GM19395 (cell line): ENCODE measurements around the gene BTN2A1.
"Not testable (repeated sequence)": the region's sequence is repeated elsewhere in the genome, so short reads cannot be mapped to it uniquely, and the experiment has no call there.

Source experiments
- ATAC-seq: cut with Tn5 transposase; IDR thresholded peaks from one replicate; pipeline ENCODE4 v1.9.1; 2021; ENCODE audit warnings: mild to moderate bottlenecking, moderate library complexity; ENCODE audit not compliant: unreplicated experiment

Gene BTN2A1

GRCh38 chr6:26489996-26490964 is 32.5 kb downstream of the BTN2A1 start:
- ATAC-seq, result no peak

DNA sequence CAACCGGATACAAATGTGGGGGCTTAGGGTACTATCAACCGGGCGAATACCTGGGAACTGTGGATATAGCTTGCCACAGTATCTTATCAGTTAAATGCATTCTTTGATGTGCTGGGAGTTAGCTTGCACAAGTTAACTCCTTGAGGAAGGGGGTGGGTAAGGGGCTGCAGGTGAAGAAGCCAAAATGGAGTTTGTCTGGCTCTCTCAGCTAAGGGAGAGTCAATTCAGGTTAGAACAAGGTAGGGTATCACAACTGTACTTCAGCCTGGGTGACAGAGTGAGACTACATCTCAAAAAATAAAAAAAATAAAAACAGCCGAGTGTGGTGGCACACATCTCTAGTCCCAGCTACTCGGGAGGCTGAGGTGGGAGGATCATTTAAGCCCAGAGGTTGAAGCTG is 33.8 kb downstream of the BTN2A1 start:
- no peak for ATAC-seq

DNA sequence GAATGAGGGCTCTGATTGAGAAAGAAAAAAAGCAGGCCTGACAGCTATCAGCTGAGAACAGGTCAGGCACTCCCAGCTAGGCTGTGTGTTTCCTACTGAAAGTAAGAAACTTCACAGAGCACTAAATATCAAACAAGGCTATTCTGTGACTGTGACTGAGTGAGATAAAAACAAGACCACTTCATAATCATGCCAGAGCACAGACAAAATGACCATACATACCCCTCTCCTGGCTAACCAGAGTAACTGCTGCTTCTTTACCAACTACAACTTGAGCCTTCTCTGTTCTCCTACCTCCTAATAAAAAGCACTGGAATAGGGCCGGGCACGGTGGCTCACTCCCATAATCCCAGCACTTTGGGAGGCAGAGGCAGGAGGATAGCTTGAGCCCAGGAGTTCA is 35.5 kb downstream of the BTN2A1 start:
- no peak for ATAC-seq

GRCh38 chr6:26494117-26494516 is 36.4 kb downstream of the BTN2A1 start:
- ATAC-seq, result no peak

DNA sequence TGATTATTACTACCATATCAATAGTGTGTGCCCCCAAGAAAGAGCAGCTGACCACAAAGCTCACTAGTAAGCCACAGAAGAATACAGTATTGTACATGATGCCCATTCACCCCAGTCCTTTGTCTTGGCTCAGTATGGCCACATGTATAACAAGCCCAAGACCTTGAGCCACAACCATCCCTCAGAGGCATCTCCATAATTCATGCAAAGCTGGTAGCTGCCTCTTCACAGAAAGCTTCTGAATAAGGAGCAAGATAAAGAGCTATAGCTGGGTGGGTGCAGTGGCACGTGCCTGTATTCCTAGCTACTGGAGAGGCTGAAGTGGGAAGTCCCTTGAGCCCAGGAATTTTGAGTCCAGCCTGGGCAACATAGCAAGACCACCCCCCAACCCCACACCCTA is 37.5 kb downstream of the BTN2A1 start:
- ATAC-seq, result no peak

GRCh38 chr6:26497610-26498009 is 39.9 kb downstream of the BTN2A1 start:
- no peak for ATAC-seq

DNA sequence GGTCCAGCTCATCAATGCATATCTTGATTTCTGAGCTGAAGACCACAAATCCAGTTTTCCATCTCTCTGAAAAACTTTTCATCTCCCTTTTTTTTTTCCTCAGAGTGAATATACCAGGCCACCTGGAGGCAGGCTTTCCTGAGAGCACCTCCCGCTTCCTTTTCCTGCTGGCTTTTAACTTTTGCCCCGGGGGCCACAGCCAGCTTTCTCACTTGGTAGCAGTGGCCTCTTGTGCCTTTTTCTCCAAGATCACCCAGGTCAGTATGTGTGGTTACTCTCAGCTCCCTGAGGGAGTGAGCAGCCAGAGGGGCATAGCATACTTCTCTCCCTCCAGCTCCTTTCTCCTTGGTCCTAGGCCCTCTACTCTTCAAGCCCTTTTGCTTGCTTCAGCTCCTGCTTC is 42.3 kb downstream of the BTN2A1 start, which contains the start of gene BTN1A1:
Gene BTN1A1, plus strand, starts transcription at position 202 of the 400 bp plus-strand sequence. CDS start 984 bp downstream, outside the sequence.
- no peak for ATAC-seq

DNA sequence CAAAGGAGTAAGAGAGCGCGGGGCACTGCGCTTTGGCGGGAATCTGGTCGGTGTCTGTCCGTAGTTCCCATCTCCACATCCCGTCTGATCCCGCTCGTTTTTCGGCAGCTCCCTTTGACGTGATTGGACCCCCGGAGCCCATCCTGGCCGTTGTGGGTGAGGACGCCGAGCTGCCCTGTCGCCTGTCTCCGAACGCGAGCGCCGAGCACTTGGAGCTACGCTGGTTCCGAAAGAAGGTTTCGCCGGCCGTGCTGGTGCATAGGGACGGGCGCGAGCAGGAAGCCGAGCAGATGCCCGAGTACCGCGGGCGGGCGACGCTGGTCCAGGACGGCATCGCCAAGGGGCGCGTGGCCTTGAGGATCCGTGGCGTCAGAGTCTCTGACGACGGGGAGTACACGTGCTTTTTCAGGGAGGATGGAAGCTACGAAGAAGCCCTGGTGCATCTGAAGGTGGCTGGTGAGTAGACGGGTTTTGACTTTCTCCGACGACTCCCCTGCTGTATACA is 43.8 kb downstream of the BTN2A1 start:
- no peak for ATAC-seq

DNA sequence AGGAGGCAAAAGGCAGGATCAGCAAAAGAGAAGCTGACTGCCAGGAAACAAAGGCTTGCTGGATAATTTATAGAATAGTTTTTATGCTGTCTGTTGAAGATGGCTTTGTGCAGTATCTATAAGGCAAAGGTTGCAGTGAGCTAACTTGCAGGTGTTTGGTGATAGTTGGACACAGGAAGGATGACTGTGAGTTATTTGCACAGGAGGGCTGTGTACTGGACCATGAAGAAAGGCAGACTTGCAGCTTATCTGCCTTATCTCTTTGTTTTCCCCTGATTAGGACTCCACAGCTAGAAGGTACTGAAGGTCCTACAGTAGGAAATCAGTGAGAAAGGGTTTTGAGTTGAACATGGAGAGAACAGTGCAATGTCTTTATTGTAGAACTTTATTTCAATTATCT is 44.4 kb downstream of the BTN2A1 start:
- ATAC-seq, result no peak

GRCh38 chr6:26502626-26503025 is 44.9 kb downstream of the BTN2A1 start:
- no peak for ATAC-seq

DNA sequence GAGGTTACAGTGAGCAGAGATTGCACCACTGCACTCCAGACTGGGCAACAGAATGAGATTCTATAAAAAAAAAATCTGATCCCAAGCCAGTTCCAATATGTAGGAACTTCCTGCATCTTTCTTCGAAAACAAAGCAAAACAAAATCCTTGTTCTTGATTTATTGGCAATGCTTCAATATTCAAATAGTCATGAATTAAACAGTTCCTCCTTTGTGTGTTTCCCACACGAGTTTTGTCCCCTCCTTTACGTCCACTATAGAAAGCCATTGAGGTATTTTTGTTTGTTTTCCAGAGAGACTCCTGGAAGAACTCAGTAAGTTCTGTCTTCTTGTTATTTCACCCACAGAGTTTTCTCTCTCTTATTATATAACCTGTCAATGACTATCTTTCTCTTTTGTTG is 49.9 kb downstream of the BTN2A1 start:
- no peak for ATAC-seq

- not testable (repeated sequence) for ATAC-seq
These were observed 53.3 kb downstream of the BTN2A1 start for GRCh38 chr6:26511033-26511432.

GRCh38 chr6:26514984-26515383 is 57.2 kb downstream of the BTN2A1 start:
- ATAC-seq, result no peak

- ATAC-seq, result no peak
These were observed 59.0 kb downstream of the BTN2A1 start for GRCh38 chr6:26516481-26517427.
